ENCODE data around the gene UBL5. TPM values are rescaled to one million over a fixed set of nuclear protein-coding genes. Genes with fewer than 3 reads are reported as not detected.
"Not testable (repeated sequence)": the region's sequence is repeated elsewhere in the genome, so short reads cannot be mapped to it uniquely, and the experiment has no call there.

UBL5 gene
- total RNA-seq (2014; rRNA removed; shearing (Covaris generic)): 472 and 541 TPM in 2 replicates

DNA sequence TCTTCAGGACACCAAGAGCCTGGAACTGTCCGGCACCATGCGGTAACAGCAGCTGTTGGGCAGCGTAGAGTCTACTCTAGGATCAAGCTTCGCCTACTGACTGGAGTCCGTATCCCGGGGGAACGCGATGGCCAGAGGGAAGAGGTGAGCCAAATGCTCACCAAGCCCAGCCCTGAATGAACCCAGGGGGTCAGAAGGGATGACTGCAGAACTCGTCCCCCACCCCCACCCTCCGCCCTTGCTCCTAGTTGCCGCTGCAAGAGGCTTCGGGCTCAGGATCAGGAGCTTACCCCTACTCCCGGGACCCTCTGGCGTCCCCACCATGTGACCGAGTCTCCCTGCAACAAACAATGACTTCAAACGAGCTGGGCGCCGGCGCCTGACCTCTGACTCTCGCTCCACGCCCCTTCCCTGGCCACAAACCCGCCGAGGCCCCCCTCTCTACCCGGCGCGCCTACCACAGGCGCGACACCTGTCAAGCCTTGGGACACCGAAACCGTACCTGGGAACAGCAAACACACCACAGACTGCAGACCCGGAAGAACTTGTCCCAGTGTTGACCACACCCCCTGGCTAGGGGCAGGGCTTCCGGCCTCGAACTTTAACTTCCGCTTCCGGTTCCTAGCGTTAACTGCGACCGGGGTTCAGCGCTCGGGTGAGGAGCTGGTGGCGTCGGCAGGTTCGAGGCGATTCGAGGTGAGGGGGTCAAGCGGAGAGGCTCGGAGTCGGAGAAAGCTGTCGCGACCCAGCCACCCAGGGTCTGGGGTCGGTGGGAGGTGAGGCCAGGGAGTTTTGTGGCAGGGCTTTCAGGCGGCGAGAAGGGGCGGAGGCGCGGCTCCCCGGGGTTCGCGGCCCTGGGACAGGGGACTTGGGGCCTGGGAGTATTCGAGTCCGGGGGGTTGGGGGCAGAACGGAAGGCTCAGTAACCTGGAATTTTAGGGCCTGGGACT is at the start of gene UBL5:
TSS of gene UBL5 (plus strand) at position 630 of the 950 bp plus-strand sequence. CDS start 420 bp downstream, outside the sequence.
- H3K27me3 ChIP-seq (replicated peaks): no peaks in the 10 kb centered on the region
- DNase-seq (ENCODE audit: low read depth in 1 of 2, low spot score in 2 of 2): peak; percentile 74 to 81
- H3K4me1 ChIP-seq (replicated peaks): peaks cover 5% of the 10 kb centered on the region; the same call in 1 of the 2 replicates
- H3K4me3 ChIP-seq: peak within 1 kb of the TSS; percentile 71
- peak within 1 kb of the TSS; percentile 15; the same call in 1 of the 2 replicates for H3K27ac ChIP-seq
- peaks cover 46% of the 10 kb centered on the region for H3K36me3 ChIP-seq
- no peaks in the 10 kb centered on the region for H3K9me3 ChIP-seq (replicated peaks)

DNA sequence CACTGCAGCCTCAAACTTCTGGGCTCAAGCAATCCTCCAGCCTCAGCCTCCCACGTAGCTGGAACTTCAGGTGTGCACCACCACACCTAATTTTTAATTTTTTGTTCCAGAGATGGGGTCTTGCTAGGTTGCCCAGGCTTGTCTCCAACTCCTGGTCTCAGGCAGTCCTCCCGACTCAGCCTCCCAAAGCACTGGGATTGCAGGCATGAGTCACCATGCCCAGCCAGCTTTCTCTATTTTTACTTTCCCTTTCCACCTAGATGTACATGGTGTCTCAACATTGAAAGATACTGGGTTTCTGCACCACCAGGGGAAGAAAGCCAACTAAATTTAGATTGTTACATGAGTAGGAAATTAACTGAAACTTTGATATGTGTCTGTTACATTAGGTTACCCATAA is 45.4 kb upstream of the UBL5 start:
- Histone ChIP-seq H3K27ac (no peak overlapping the region), H3K27me3 (replicated peaks) (no peaks in the 10 kb centered on the region), H3K4me1 (replicated peaks) (peaks cover 4% of the 10 kb centered on the region), H3K4me3 (no peak overlapping the region), H3K36me3 (no peaks in the 10 kb centered on the region), H3K9me3 (replicated peaks) (peaks cover 3% of the 10 kb centered on the region)
- DNase-seq (ENCODE audit: low read depth in 1 of 2, low spot score in 2 of 2): no peak

DNA sequence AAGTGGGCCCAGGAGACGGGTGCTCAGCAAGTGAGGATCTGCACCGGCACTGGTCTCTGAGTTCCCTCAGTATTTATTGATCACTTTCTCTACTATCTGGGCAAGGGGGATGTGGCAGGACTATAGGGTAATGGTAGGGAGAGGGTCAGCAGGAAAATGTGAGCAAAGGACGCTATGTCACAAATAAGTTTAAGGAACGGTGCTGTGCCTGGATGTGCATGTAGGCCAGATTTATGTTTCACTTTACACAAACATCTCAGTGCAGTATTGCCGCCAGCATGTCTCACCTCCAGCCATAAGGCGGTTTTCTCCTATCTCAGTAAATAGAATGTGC is 43.6 kb upstream of the UBL5 start:
- H3K9me3 ChIP-seq (replicated peaks); H3K4me1 ChIP-seq (replicated peaks); H3K27me3 ChIP-seq (replicated peaks); H3K27ac ChIP-seq; H3K36me3 ChIP-seq; DNase-seq (ENCODE audit: low read depth in 1 of 2, low spot score in 2 of 2); H3K4me3 ChIP-seq: not testable (repeated sequence)

DNA sequence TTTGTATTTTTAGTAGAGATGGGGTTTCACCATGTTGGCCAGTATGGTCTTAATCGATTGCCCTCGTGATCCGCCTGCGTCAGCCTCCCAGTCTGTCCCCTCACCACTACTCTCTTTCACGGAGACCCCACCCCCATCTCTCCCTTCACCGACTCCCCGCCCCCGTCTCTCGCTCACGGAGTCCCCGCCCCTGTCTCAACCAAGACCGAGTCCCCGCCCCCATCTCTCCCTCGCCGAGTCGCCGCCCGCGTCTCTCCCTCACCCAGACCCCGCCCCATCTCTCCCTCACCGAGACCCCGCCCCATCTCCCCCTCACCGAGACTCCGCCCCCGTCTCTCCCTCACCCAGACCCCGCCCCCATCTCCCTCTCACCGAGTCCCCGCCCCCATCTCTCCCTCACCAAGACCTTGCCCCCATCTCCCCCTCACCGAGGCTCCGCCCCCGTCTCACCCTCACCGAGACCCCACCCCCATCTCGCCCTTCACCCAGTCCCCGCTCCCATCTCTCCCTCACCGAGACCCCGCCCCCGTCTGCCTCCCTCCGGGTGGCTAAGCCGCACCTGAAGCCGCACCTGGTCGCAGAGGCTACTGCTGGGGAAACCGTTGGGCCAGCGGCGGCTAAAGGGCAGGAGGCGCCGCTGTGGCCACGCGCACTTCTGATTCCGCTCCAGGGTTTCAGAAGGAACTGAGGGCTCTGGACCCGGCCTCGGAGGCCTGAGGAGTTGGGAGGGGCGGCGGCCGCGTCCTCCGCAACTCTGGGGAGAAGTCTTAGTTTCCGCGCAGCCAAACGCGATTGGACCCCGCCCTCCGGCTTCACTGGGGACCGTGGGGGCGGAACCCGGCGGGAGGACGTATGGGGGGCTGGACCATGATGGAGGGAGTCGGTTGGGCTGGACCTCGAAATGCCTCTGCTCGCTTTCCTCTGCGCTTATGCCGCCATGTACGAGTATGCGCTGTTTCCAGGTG is 42.1 kb upstream of the UBL5 start:
- H3K4me1 ChIP-seq (replicated peaks): peaks cover 4% of the 10 kb centered on the region
- peaks cover 3% of the 10 kb centered on the region; the same call in 1 of the 2 replicates for H3K9me3 ChIP-seq (replicated peaks)
- peak overlapping the region; percentile 48; the same call in 1 of the 2 replicates for H3K27ac ChIP-seq
- no peaks in the 10 kb centered on the region for H3K27me3 ChIP-seq (replicated peaks)
- peak; percentile 81 to 95 for DNase-seq (ENCODE audit: low read depth in 1 of 2, low spot score in 2 of 2)
- peak overlapping the region; percentile 54 for H3K4me3 ChIP-seq
- no peaks in the 10 kb centered on the region for H3K36me3 ChIP-seq

DNA sequence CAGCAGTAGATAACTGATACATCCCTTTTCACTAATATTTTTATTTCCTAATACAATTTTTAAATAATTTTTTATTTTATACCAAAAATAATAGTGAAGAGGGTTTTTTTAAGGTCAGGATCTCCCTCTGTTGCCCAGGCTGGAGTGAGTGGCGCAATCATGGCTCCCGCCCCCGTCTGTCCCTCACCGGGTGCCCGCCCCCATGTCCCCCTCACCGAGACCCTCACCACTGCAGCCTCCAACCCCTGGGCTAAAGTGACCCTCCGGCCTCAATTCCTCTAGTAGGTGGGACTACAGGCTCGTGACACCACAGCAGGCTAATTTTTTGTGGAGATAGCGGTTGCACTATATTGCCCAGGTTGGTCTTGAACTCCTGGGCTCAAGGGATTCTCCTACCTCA is 41.4 kb upstream of the UBL5 start:
- Histone ChIP-seq H3K27me3 (replicated peaks) (no peaks in the 10 kb centered on the region), H3K4me3 (peak overlapping the region; percentile 54), H3K36me3 (no peaks in the 10 kb centered on the region), H3K4me1 (replicated peaks) (peaks cover 4% of the 10 kb centered on the region), H3K27ac (no peak overlapping the region), H3K9me3 (replicated peaks) (peaks cover 3% of the 10 kb centered on the region; the same call in 1 of the 2 replicates)
- no peak for DNase-seq (ENCODE audit: low read depth in 1 of 2, low spot score in 2 of 2)

DNA sequence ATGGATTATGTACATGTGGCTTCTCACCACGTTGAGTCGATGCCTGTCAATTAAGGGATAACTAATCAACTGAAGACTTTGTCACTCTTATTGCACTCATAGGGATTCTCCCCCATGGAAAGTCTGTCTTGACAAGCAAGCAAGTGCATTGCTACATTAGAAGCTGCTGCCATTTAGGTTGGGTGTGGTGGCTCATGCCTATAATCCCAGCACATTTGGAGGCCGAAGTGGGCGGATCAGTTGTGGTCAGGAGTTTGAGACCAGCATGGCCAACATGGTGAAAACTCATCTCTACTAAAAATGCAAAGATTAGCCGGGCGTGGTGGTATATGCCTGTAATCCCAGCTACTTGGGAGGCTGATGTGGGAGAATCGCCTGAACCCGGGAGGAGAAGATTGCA is 40.9 kb upstream of the UBL5 start:
- DNase-seq (ENCODE audit: low read depth in 1 of 2, low spot score in 2 of 2): no peak
- H3K27me3 ChIP-seq (replicated peaks): no peaks in the 10 kb centered on the region
- no peak overlapping the region for H3K27ac ChIP-seq
- H3K4me3 ChIP-seq: no peak overlapping the region
- H3K4me1 ChIP-seq (replicated peaks): peaks cover 4% of the 10 kb centered on the region
- peaks cover 3% of the 10 kb centered on the region; the same call in 1 of the 2 replicates for H3K9me3 ChIP-seq (replicated peaks)
- no peaks in the 10 kb centered on the region for H3K36me3 ChIP-seq

DNA sequence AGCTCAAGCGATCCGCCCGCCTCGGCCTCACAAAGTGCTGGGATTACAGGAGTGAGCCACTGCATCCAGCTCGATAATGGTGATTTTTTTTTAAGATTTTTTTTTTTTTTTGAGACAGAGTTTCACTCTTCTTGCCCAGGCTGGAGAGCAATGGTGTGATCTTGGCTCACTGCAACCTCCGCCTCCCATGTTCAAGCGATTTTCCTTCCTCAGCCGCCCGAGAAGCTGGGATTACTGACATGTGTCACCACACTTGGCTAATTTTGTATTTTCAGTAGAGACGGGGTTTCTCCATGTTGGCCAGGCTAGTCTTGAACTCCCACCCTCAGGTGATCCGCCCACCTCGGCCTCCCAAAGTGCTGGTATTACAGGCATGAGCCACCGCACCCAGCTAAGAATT is 39.1 kb upstream of the UBL5 start:
- not testable (repeated sequence) for H3K4me3 ChIP-seq; H3K27me3 ChIP-seq (replicated peaks)

DNA sequence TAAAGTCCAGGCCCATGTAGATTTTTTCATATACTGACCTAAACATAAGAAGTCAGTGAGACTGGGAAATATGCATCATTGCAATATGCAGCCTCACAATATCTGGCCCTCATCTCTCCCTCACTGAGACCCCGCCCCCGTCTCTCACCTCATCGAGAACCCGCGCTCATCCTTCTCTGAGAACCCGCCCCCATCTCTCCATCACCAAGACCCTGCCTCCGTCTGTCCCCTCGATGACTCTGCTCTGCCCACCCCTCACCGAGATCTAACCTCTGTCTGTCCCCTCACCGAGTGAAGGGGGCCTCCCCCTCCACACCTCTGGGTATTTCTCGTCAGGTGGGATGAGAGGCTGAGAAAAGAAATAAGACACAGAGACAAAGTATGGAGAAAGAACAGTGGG is 38.7 kb upstream of the UBL5 start:
- H3K27me3 ChIP-seq (replicated peaks): no peaks in the 10 kb centered on the region
- no peak for DNase-seq (ENCODE audit: low read depth in 1 of 2, low spot score in 2 of 2)
- no peaks in the 10 kb centered on the region for H3K36me3 ChIP-seq
- H3K9me3 ChIP-seq (replicated peaks): peaks cover 3% of the 10 kb centered on the region; the same call in 1 of the 2 replicates
- H3K4me1 ChIP-seq (replicated peaks): peaks cover 4% of the 10 kb centered on the region
- no peak overlapping the region for H3K4me3 ChIP-seq
- H3K27ac ChIP-seq: no peak overlapping the region

More for the DNA sequence above, 39.1 kb upstream of the UBL5 start:
- H3K9me3 ChIP-seq (replicated peaks); H3K27ac ChIP-seq; DNase-seq (ENCODE audit: low read depth in 1 of 2, low spot score in 2 of 2); H3K4me1 ChIP-seq (replicated peaks); H3K36me3 ChIP-seq: not testable (repeated sequence)

DNA sequence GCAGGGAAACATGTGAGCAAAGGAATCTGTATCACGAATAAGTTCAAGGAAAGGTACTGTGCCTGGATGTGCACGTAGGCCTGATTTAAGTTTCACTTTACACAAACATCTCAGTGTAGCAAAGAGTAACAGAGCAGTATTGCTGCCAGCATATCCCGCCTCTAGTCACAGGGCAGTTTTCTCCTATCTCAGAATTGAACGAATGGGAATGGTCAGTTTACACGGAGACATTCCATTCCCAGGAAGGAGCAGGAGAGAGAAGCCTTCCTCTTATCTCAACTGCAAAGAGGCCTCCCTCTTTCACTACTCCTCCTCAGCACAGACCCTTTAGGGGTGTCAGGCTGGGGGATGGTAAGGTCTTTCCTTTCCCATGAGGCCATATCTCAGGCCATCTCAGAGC is 38.1 kb upstream of the UBL5 start:
- H3K27me3 ChIP-seq (replicated peaks); DNase-seq (ENCODE audit: low read depth in 1 of 2, low spot score in 2 of 2); H3K9me3 ChIP-seq (replicated peaks); H3K36me3 ChIP-seq; H3K4me1 ChIP-seq (replicated peaks); H3K4me3 ChIP-seq; H3K27ac ChIP-seq: not testable (repeated sequence)

DNA sequence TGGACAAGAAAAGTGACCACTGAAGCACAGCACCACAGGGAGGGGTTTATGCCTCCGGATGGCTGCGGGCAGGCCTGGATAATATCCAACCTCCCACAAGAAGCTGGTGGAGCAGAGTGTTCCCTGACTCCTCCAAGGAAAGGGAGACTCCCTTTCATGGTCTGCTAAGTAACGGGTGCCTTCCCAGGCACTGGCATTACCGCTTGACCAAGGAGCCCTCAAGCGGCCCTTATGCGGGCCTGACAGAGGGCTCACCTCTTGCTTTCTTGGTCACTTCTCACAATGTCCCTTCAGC is 36.7 kb upstream of the UBL5 start:
- not testable (repeated sequence) for DNase-seq (ENCODE audit: low read depth in 1 of 2, low spot score in 2 of 2); H3K27ac ChIP-seq

DNA sequence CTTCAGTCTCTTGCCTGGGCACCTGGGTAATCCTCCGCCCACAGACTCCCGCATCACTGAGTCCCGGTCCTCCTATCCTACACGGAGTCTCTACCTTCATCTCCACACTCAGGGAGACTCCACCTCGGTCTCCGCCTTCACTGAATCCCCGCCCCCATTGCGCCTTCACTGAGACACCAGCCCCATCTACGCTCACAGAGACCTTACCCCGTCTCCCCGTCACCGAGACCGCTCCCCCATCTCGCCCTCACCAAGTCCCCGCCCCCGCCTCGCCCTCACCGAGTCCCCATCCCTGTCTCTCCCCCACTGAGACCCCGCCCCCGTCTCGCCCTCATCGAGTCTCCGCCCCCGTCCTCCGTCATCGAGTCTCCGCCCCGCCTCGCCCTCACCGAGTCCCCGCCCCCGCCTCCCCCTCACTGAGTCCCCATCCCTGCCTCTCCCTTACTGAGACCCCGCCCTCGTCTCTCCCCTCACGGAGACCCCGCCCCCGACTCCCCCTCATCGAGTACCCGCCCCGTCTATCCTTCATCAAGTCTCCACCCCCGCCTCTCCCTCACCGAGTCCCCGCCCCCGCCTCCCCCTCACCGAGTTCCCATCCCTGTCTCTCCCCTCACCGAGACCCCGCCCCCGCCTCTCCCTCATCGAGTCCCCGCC is 36.0 kb upstream of the UBL5 start:
- DNase-seq (ENCODE audit: low read depth in 1 of 2, low spot score in 2 of 2): peak; percentile 23 to 92
- Histone ChIP-seq H3K27ac (no peak overlapping the region), H3K36me3 (no peaks in the 10 kb centered on the region), H3K27me3 (replicated peaks) (no peaks in the 10 kb centered on the region), H3K4me1 (replicated peaks) (no peaks in the 10 kb centered on the region; the same call in 1 of the 2 replicates), H3K4me3 (peak overlapping the region; percentile 32), H3K9me3 (replicated peaks) (0 out of 2 replicates have a peak, but pooled peaks cover 2% of the 10 kb centered on the region)

More for the DNA sequence above, 36.7 kb upstream of the UBL5 start:
- H3K4me3 ChIP-seq; H3K27me3 ChIP-seq (replicated peaks); H3K4me1 ChIP-seq (replicated peaks); H3K9me3 ChIP-seq (replicated peaks); H3K36me3 ChIP-seq: not testable (repeated sequence)

DNA sequence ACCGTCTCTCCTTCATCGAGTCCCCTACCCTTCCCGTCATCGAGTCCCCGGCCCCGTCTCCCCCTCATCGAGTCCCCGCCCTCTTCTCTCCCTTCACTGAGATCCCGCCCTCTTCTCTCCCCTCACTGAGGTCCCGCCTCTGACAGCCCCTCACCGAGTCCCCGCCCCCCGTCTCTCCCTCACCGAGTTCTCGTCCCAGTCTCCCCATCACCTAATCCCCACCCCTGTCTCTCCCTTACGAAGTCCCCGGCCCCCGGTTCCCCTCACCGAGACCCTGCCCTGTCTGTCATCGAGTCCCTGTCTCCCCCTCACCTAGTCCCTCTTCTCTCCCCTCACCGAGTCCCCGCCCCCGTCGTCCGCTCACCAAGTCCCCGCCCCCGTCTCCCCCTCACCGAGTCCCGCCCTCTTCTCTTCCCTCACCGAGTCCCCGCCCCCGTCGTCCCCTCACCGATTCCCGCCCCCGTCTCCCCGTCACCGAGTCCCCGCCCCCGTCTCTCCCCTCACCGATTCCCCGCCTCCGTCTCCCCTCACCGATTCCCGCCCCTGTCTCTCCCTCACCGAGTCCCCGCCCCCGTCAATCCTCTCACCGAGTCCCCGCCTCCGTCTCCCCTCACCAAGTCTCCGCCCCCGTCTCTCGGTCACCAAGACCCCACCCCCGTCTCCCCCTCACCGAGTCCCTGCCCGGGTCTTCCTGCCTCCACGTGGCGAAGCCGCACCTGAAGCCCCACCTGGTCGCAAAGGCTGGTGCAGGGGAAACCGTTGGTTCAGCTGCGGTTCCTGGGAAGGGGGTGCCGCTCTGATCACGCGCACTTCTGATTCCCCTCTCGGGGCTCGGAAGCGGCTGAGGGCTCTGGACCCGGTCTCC is 35.3 kb upstream of the UBL5 start:
- H3K4me3 ChIP-seq: peak overlapping the region; percentile 41
- H3K36me3 ChIP-seq: no peaks in the 10 kb centered on the region
- no peaks in the 10 kb centered on the region for H3K27me3 ChIP-seq (replicated peaks)
- no peak overlapping the region for H3K27ac ChIP-seq
- peak; percentile 47 to 89 for DNase-seq (ENCODE audit: low read depth in 1 of 2, low spot score in 2 of 2)
- no peaks in the 10 kb centered on the region for H3K9me3 ChIP-seq (replicated peaks)
- no peaks in the 10 kb centered on the region; the same call in 1 of the 2 replicates for H3K4me1 ChIP-seq (replicated peaks)

Measured in SJSA1 (cell line).